Trophoblast cell (in vitro differentiated cells and primary cell): ENCODE measurements around the gene CALML4.
A peak's percentile ranks its signal among the peaks of the same experiment; 100 is the strongest.

Experiments used
- DNase-seq, 2 donors: peaks; one replicate each; pipeline ENCODE4 v3.0.0-alpha.2; 2016
- H2AFZ ChIP-seq: 2 replicates; pipeline ENCODE4 v1.6.1; 2013; ENCODE audit warnings: low read length, moderate library complexity, mild to moderate bottlenecking; ENCODE audit not compliant: insufficient read depth, poor library complexity
- H2AK5ac ChIP-seq: 2 replicates; pipeline ENCODE4 v1.6.1; 2013; ENCODE audit warnings: mild to moderate bottlenecking, low read length
- H2BK120ac ChIP-seq: 2 replicates; pipeline ENCODE4 v1.6.1; 2013; ENCODE audit warnings: low read length, mild to moderate bottlenecking, moderate library complexity; ENCODE audit not compliant: insufficient read depth, poor library complexity
- H2BK12ac ChIP-seq: 2 replicates; pipeline ENCODE4 v1.6.1; 2013; ENCODE audit warnings: mild to moderate bottlenecking, low read length, moderate library complexity
- H2BK5ac ChIP-seq: 2 replicates; pipeline ENCODE4 v1.6.1; 2013; ENCODE audit warnings: low read length, low read depth, moderate library complexity, mild to moderate bottlenecking; ENCODE audit not compliant: poor library complexity
- H3K14ac ChIP-seq: 2 replicates; pipeline ENCODE4 v1.6.1; 2013; ENCODE audit warnings: mild to moderate bottlenecking, low read length
- H3K18ac ChIP-seq: 2 replicates; pipeline ENCODE4 v1.6.1; 2013; ENCODE audit warnings: mild to moderate bottlenecking, low read length
- H3K23ac ChIP-seq: 2 replicates; pipeline ENCODE4 v1.6.1; 2013; ENCODE audit warnings: low read length
- H3K27ac ChIP-seq: 2 replicates; pipeline ENCODE4 v1.5.1; 2013; ENCODE audit warnings: low read depth, mild to moderate bottlenecking, inconsistent platforms, low read length, moderate library complexity
- H3K27me3 ChIP-seq: 2 replicates; pipeline ENCODE4 v1.6.1; 2013; ENCODE audit warnings: inconsistent platforms, mild to moderate bottlenecking, low read length, moderate library complexity; ENCODE audit not compliant: insufficient read depth
- H3K36me3 ChIP-seq, 2 experiments: 1 replicate in 1 of 2; 2 replicates in 1 of 2; pipeline ENCODE4 v1.6.1; 2013; ENCODE audit warnings: low read length in 2 of 2, mild to moderate bottlenecking in 2 of 2, moderate library complexity in 1 of 2; ENCODE audit not compliant: insufficient read depth in 2 of 2, control insufficient read depth in 1 of 2
- H3K4ac ChIP-seq: 2 replicates; pipeline ENCODE4 v1.6.1; 2013; ENCODE audit warnings: low read depth, mild to moderate bottlenecking, low read length, moderate library complexity
- H3K4me1 ChIP-seq, 2 experiments: 1 replicate in 1 of 2; 2 replicates in 1 of 2; pipeline ENCODE4 v1.6.1; 2013; ENCODE audit warnings: low read length in 2 of 2, mild to moderate bottlenecking in 2 of 2, moderate library complexity in 1 of 2; ENCODE audit not compliant: insufficient read depth in 2 of 2, control insufficient read depth in 1 of 2
- H3K4me2 ChIP-seq: 2 replicates; pipeline ENCODE4 v1.6.1; 2013; ENCODE audit warnings: inconsistent platforms, mild to moderate bottlenecking, low read length, moderate library complexity
- H3K4me3 ChIP-seq: 2 replicates; pipeline ENCODE4 v1.5.1; 2013; ENCODE audit warnings: mild to moderate bottlenecking, low read depth, low read length, inconsistent platforms
- H3K79me1 ChIP-seq: one replicate; pipeline ENCODE4 v1.6.1; 2013; ENCODE audit warnings: low read length
- H3K79me2 ChIP-seq: 2 replicates; pipeline ENCODE4 v1.6.1; 2013; ENCODE audit warnings: low read length, mild to moderate bottlenecking; ENCODE audit not compliant: control insufficient read depth, insufficient read depth, poor library complexity
- H3K9ac ChIP-seq: 2 replicates; pipeline ENCODE4 v1.6.1; 2013; ENCODE audit warnings: mild to moderate bottlenecking, low read length
- H3K9me3 ChIP-seq: 2 replicates; pipeline ENCODE4 v1.6.1; 2013; ENCODE audit warnings: low read depth, mild to moderate bottlenecking, control low read depth, inconsistent platforms, low read length; ENCODE audit not compliant: insufficient read depth
- H4K12ac ChIP-seq: 2 replicates; pipeline ENCODE4 v1.6.1; 2013; ENCODE audit warnings: low read depth, mild to moderate bottlenecking, low read length, moderate library complexity
- H4K8ac ChIP-seq: 2 replicates; pipeline ENCODE4 v1.6.1; 2013; ENCODE audit warnings: low read depth, mild to moderate bottlenecking, low read length, moderate library complexity
- H4K91ac ChIP-seq: one replicate; pipeline ENCODE4 v1.6.1; 2013; ENCODE audit warnings: low read depth, mild to moderate bottlenecking, low read length, moderate library complexity
- WGBS: extraction: QIAGEN DNeasy Blood & Tissue Kit; methylation state at CpG from one replicate; pipeline ENCODE4 v1.1.7; 2013; ENCODE audit warnings: missing lambda C conversion rate; ENCODE audit not compliant: insufficient read length, insufficient coverage; ENCODE audit errors: extremely low coverage; 5-methylcytosine and 5-hydroxymethylcytosine counted together

CALML4 gene

DNA sequence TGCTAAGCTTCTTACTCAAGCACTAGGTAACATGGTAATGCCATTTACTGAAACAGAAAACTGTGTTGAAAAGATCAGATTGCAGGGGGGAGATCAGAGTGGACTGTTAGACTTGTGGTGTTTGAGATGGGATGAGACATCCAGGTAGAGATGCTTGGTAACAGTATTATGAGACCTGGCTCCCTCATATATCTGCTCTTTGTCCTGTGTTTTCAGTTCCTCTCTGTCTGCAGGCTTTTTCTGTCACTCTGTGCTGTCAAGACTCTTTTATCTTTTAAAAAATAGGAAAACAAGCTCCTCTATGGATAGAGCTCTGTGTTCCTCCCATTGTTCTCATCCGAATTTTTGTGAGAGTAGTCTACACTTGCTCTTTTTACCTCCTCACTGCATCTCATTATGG lies 48.1 kb downstream of the CALML4 start:
- Histone ChIP-seq H2AFZ (no peak overlapping the region), H2AK5ac (no peak overlapping the region), H3K79me2 (no peaks in the 10 kb centered on the region), H3K4me2 (no peak overlapping the region), H3K79me1 (no peaks in the 10 kb centered on the region), H3K27me3 (no peaks in the 10 kb centered on the region), H3K18ac (no peak overlapping the region), H3K9ac (no peak overlapping the region), H4K91ac (no peak overlapping the region), H3K23ac (no peak overlapping the region), H3K4ac (no peak overlapping the region), H2BK12ac (no peak overlapping the region), H3K9me3 (no peaks in the 10 kb centered on the region), H3K14ac (no peak overlapping the region), H4K12ac (no peak overlapping the region), H3K4me1 (no peaks in the 10 kb centered on the region), H2BK5ac (no peak overlapping the region), H3K4me3 (no peak overlapping the region), H3K27ac (no peak overlapping the region), H2BK120ac (no peak overlapping the region), H4K8ac (no peak overlapping the region), H3K36me3 (peaks cover 0 to 2% of the 10 kb centered on the region in 2 experiments)
- WGBS = no CpG with 5 or more reads among the region's 1 CpG
- no peak for DNase-seq

DNA sequence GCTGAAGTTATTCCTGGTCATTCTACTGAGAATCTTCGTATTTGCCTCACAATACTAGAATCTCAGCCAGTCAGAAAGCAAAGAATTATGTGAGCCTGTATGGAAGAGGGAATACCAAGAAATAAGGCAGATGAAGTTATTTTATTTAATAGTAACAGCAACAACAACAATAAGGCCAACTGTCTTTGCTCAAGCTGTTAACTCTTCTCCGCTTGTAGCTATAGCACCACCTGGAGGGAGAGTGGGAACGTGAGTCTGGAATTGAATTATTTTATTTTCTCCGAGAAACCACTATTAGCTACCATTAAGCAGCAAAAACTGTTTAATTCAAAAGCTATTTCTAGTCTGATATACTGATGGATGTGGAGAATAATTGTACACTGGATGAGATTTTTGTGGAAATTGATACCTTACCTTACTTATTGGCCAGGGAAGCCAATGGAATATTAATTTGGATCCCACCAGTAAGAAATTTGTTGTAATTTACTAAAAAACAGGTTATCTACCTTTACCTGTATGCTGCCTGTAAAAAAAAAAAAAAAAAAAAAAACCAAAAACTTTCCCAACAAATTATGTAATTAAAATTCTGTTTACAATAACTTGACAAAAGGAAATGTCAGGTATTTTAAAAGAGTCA lies 50.1 kb downstream of the CALML4 start:
- H2AK5ac ChIP-seq = no peak overlapping the region
- H3K36me3 ChIP-seq = no peaks in the 10 kb centered on the region
- no peak overlapping the region for H3K4me2 ChIP-seq
- H2AFZ ChIP-seq = no peak overlapping the region
- H3K23ac ChIP-seq = no peak overlapping the region
- H2BK12ac ChIP-seq = no peak overlapping the region
- H3K27me3 ChIP-seq = no peaks in the 10 kb centered on the region
- no peak overlapping the region for H3K9ac ChIP-seq
- no CpG with 5 or more reads among the region's 4 CpGs for WGBS
- no peak overlapping the region for H3K4ac ChIP-seq
- H3K9me3 ChIP-seq = no peaks in the 10 kb centered on the region
- H3K79me1 ChIP-seq = no peaks in the 10 kb centered on the region
- no peak overlapping the region for H4K8ac ChIP-seq
- no peaks in the 10 kb centered on the region for H3K4me1 ChIP-seq
- H4K12ac ChIP-seq = no peak overlapping the region
- peak; percentile 39 to 77 for DNase-seq
- H2BK120ac ChIP-seq = no peak overlapping the region
- no peak overlapping the region for H3K27ac ChIP-seq
- no peak overlapping the region for H3K18ac ChIP-seq
- H2BK5ac ChIP-seq = no peak overlapping the region
- no peak overlapping the region for H3K4me3 ChIP-seq
- H4K91ac ChIP-seq = no peak overlapping the region
- H3K79me2 ChIP-seq = no peaks in the 10 kb centered on the region
- H3K14ac ChIP-seq = no peak overlapping the region

DNA sequence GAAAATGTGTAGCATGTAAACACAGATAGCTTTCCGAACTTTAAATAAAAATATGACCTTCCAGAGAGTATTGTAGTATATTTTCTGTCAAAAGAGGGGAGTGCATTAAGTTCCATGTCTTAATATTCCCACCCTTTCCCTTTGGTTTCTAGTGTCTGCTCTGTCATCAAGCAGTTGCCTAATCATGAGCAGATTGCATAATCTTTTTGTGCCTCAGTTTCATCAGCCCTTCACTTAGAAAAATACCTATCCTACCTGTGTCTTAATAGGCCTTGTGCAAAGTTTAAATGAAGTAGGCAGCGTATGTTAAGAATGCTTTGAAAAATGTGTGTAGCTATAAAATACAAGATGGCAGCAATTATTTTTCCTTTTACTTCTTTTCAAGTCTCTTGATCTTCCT lies 52.8 kb downstream of the CALML4 start:
- no peak overlapping the region for H4K91ac ChIP-seq
- DNase-seq = peak; percentile 30 to 70
- no peaks in the 10 kb centered on the region for H3K4me1 ChIP-seq
- H2BK120ac ChIP-seq = no peak overlapping the region
- H3K23ac ChIP-seq = no peak overlapping the region
- no peak overlapping the region for H2AFZ ChIP-seq
- no peak overlapping the region for H3K4me3 ChIP-seq
- no peak overlapping the region for H2BK12ac ChIP-seq
- H2AK5ac ChIP-seq = no peak overlapping the region
- H3K9ac ChIP-seq = no peak overlapping the region
- H3K18ac ChIP-seq = no peak overlapping the region
- no CpG with 5 or more reads among the region's 2 CpGs for WGBS
- H4K12ac ChIP-seq = no peak overlapping the region
- H4K8ac ChIP-seq = no peak overlapping the region
- no peaks in the 10 kb centered on the region for H3K79me2 ChIP-seq
- no peak overlapping the region for H2BK5ac ChIP-seq
- H3K4me2 ChIP-seq = no peak overlapping the region
- H3K36me3 ChIP-seq = no peaks in the 10 kb centered on the region
- H3K14ac ChIP-seq = no peak overlapping the region
- no peaks in the 10 kb centered on the region for H3K79me1 ChIP-seq
- H3K27me3 ChIP-seq = no peaks in the 10 kb centered on the region
- no peaks in the 10 kb centered on the region for H3K9me3 ChIP-seq
- H3K4ac ChIP-seq = no peak overlapping the region
- H3K27ac ChIP-seq = no peak overlapping the region

DNA sequence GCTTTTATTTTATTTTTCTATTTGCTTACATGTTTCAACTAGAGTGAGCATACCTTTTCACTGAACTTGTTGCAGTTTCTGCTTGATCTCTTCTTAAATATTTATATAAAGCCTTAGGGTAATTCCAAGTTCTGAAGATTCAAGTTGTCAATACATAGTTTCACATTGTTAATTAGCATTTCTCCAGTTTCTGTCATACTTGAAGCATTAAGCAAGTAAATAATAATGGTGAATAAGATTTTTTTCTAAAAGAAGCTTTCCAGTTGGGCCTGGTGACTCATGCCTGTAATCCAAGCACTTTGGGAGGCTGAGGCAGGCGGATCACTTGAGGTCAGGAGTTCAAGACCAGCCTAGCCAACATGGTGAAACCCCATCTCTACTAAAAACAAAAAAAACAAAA lies 53.9 kb downstream of the CALML4 start:
- H4K8ac ChIP-seq = no peak overlapping the region
- H4K12ac ChIP-seq = no peak overlapping the region
- H3K27me3 ChIP-seq = no peaks in the 10 kb centered on the region
- no CpG with 5 or more reads among the region's 1 CpG for WGBS
- no peak overlapping the region for H2BK12ac ChIP-seq
- H3K14ac ChIP-seq = no peak overlapping the region
- H3K36me3 ChIP-seq = no peaks in the 10 kb centered on the region
- H3K9ac ChIP-seq = no peak overlapping the region
- no peak overlapping the region for H3K27ac ChIP-seq
- no peak overlapping the region for H3K4me3 ChIP-seq
- no peak overlapping the region for H3K18ac ChIP-seq
- H3K9me3 ChIP-seq = no peaks in the 10 kb centered on the region
- no peaks in the 10 kb centered on the region for H3K79me1 ChIP-seq
- no peak overlapping the region for H3K4ac ChIP-seq
- H4K91ac ChIP-seq = no peak overlapping the region
- no peak overlapping the region for H2AFZ ChIP-seq
- H2BK120ac ChIP-seq = no peak overlapping the region
- H3K4me2 ChIP-seq = no peak overlapping the region
- peak; percentile 42 to 82 for DNase-seq
- no peak overlapping the region for H2BK5ac ChIP-seq
- H3K79me2 ChIP-seq = no peaks in the 10 kb centered on the region
- no peak overlapping the region for H2AK5ac ChIP-seq
- no peak overlapping the region for H3K23ac ChIP-seq
- H3K4me1 ChIP-seq = no peaks in the 10 kb centered on the region
